Naive B cell (primary cell): Measurements from ENCODE around the gene HECTD4. TPM values are rescaled to one million over a fixed set of nuclear protein-coding genes. Genes with fewer than 3 reads are reported as not detected.

Source experiments
- polyA plus RNA-seq, 6 donors: library from polyadenylated mRNA; unstranded; fragments of 300-500 nt; fragmentation: Illumina TruSeq; gene quantifications; one replicate each; pipeline ENCODE4 v1.2.3, GENCODE V29; 2021; ENCODE audit warnings: low read depth in 6 of 6

Gene HECTD4
- polyA plus RNA-seq, 6 donors from 2014 or later = 6.1 to 19.1 (median 8.0) TPM

Other genes with a start within 250 kb of the HECTD4 start
- 100 to 1,000 TPM; 265 to 541 (median 474) TPM for gene RPL6, start 27.2 kb upstream of the HECTD4 start, polyA plus RNA-seq
- gene PTPN11, start 36.5 kb upstream of the HECTD4 start, polyA plus RNA-seq = 10 to 100 TPM; 29.3 to 86.3 (median 76.2) TPM